ENCODE measurements around the gene LMO1.

GRCh38 chr11:8258784-8259183 is 4.9 kb downstream of the LMO1 start:
- no peak for TF ChIP-seq FOXK2 (IDR thresholded peaks at IDR 0.05)
- TF ChIP-seq ELF4 (IDR thresholded peaks at IDR 0.05), result no peak
- TF ChIP-seq ARNT (IDR thresholded peaks at IDR 0.05), result no peak
- TF ChIP-seq NFRKB (IDR thresholded peaks at IDR 0.05), result no peak
- TF ChIP-seq HDGF (IDR thresholded peaks at IDR 0.05; ENCODE audit: borderline replicate concordance), result no peak
- no peak for TF ChIP-seq ZNF384 (IDR thresholded peaks at IDR 0.05)
- TF ChIP-seq BHLHE40 (IDR thresholded peaks at IDR 0.05; ENCODE audit: borderline replicate concordance), result no peak
